IMR-90 (cell line): ENCODE results near the gene ANKHD1.

ENCODE experiments used
- CEBPB ChIP-seq: IDR thresholded peaks from 2 replicates; pipeline ENCODE4 v1.6.1; 2012; ENCODE audit warnings: low read depth, low read length, improper control_type of control experiment
- MXI1 ChIP-seq: IDR thresholded peaks from 2 replicates; pipeline ENCODE4 v1.6.1; 2012; ENCODE audit warnings: low read depth, mild to moderate bottlenecking, low read length, moderate library complexity, borderline replicate concordance
- TF ChIP-seq, protein P1 (sequence below): conservative IDR thresholded peaks from 2 replicates; pipeline ENCODE4 v1.5.1; 2012; ENCODE audit warnings: mild to moderate bottlenecking, low read depth, low read length, improper control_type of control experiment

DNA sequence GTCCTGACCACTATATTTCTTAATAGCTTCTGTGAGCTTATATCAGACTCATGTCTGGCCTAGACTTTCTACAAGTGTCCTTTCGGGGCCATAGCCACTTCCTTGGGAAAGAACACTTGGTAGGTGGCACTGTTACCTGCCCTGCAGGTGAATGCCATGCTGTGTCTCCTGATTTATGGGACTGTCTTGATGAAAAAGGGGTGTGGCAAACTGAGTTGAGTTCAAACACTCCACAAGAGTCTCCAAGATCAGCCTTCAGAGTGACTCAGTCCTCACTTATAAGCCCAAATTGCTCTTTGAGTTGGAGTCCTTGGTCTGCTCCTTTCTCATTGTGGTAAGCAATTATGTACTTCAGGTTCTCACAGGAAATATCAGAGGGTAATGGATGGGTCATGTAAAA, 9.9 kb upstream of the ANKHD1 start:
- TF ChIP-seq, protein P1, sequence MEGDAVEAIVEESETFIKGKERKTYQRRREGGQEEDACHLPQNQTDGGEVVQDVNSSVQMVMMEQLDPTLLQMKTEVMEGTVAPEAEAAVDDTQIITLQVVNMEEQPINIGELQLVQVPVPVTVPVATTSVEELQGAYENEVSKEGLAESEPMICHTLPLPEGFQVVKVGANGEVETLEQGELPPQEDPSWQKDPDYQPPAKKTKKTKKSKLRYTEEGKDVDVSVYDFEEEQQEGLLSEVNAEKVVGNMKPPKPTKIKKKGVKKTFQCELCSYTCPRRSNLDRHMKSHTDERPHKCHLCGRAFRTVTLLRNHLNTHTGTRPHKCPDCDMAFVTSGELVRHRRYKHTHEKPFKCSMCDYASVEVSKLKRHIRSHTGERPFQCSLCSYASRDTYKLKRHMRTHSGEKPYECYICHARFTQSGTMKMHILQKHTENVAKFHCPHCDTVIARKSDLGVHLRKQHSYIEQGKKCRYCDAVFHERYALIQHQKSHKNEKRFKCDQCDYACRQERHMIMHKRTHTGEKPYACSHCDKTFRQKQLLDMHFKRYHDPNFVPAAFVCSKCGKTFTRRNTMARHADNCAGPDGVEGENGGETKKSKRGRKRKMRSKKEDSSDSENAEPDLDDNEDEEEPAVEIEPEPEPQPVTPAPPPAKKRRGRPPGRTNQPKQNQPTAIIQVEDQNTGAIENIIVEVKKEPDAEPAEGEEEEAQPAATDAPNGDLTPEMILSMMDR = no peak
- TF ChIP-seq CEBPB (no peak), MXI1 (no peak)
